HG03432 (cell line): Measurements from ENCODE around the gene TRABD2B.

ENCODE experiments used
- ATAC-seq: cut with Tn5 transposase; IDR thresholded peaks from one replicate; pipeline ENCODE4 v1.9.1; 2021; ENCODE audit warnings: mild to moderate bottlenecking, moderate library complexity; ENCODE audit not compliant: unreplicated experiment

The TRABD2B gene

GRCh38 chr1:47855230-47855629, 142.0 kb downstream of the TRABD2B start:
- no peak for ATAC-seq

- no peak for ATAC-seq
Measured at GRCh38 chr1:47854552-47855144, 142.5 kb downstream of the TRABD2B start.

- no peak for ATAC-seq
Measured at GRCh38 chr1:47853852-47854251, 143.3 kb downstream of the TRABD2B start.

GRCh38 chr1:47853059-47853458, 144.1 kb downstream of the TRABD2B start:
- ATAC-seq: no peak

GRCh38 chr1:47852006-47852718, 145.0 kb downstream of the TRABD2B start:
- no peak for ATAC-seq

- ATAC-seq: no peak
Measured at GRCh38 chr1:47850451-47850850, 146.7 kb downstream of the TRABD2B start.

GRCh38 chr1:47849591-47850261, 147.5 kb downstream of the TRABD2B start:
- no peak for ATAC-seq

GRCh38 chr1:47849005-47849521, 148.1 kb downstream of the TRABD2B start:
- no peak for ATAC-seq

- ATAC-seq: no peak
Measured at GRCh38 chr1:47847763-47848162, 149.4 kb downstream of the TRABD2B start.

- ATAC-seq: no peak
Measured at GRCh38 chr1:47844558-47844955, 152.6 kb downstream of the TRABD2B start.

- ATAC-seq: no peak
Measured at GRCh38 chr1:47843781-47844557, 153.2 kb downstream of the TRABD2B start.

- ATAC-seq: no peak
Measured at GRCh38 chr1:47843059-47843458, 154.1 kb downstream of the TRABD2B start.

- no peak for ATAC-seq
Measured at GRCh38 chr1:47842228-47842919, 154.8 kb downstream of the TRABD2B start.

- ATAC-seq: no peak
Measured at GRCh38 chr1:47841356-47841755, 155.8 kb downstream of the TRABD2B start.

- no peak for ATAC-seq
Measured at GRCh38 chr1:47840393-47841190, 156.6 kb downstream of the TRABD2B start.

- no peak for ATAC-seq
Measured at GRCh38 chr1:47839433-47839760, 157.8 kb downstream of the TRABD2B start.

GRCh38 chr1:47838562-47839432, 158.4 kb downstream of the TRABD2B start:
- ATAC-seq: no peak

GRCh38 chr1:47837866-47838561, 159.2 kb downstream of the TRABD2B start:
- ATAC-seq: no peak
